Breast epithelium (tissue), 4 donors: Measurements from ENCODE around the gene FKBP2. TPM values are rescaled to one million over a fixed set of nuclear protein-coding genes. Genes with fewer than 3 reads are reported as not detected.

Source experiments
- DNase-seq, 2 donors: peaks; one replicate each; pipeline ENCODE4 v3.0.0-alpha.2; 2019; ENCODE audit warnings: low spot score in 2 of 2
- H3K27ac ChIP-seq, 2 donors: fragments of 200-600 bp; sonication (generic) in 1 of 2; one replicate each; pipeline ENCODE4 v1.5.1; 2016 to 2019; ENCODE audit warnings: mild to moderate bottlenecking in 1 of 2
- H3K27me3 ChIP-seq, 2 donors: fragments of 200-600 bp; sonication (generic) in 1 of 2; one replicate each; pipeline versions ENCODE4 v1.5.1 to v1.6.0; 2017 to 2019; ENCODE audit warnings: control low read depth in 1 of 2, mild to moderate bottlenecking in 1 of 2
- H3K36me3 ChIP-seq: fragments of 200-600 bp; one replicate; pipeline ENCODE4 v1.5.1; 2019
- H3K4me1 ChIP-seq, 2 donors: fragments of 200-600 bp; sonication (generic); one replicate each; pipeline ENCODE4 v1.5.1; 2016 to 2019; ENCODE audit warnings: control low read depth in 1 of 2
- H3K4me3 ChIP-seq, 3 donors: fragments of 200-600 bp; sonication (generic); 1 replicate in 2 of 3; 2 replicates in 1 of 3; pipeline ENCODE4 v1.5.1; 2016 to 2019; ENCODE audit warnings: mild to moderate bottlenecking in 3 of 3, moderate library complexity in 2 of 3
- H3K9me3 ChIP-seq, 2 donors: fragments of 200-600 bp; sonication (generic) in 1 of 2; one replicate each; pipeline ENCODE4 v1.5.1; 2016 to 2019; ENCODE audit warnings: control low read depth in 1 of 2
- CTCF ChIP-seq, 3 donors: fragments of 450-650 bp; IDR thresholded peaks; one replicate each; pipeline ENCODE4 v1.5.1; 2016 to 2017; ENCODE audit warnings: antibody characterized with exemption in 3 of 3, mild to moderate bottlenecking in 3 of 3, moderate library complexity in 3 of 3
- POLR2A ChIP-seq: fragments of 450-650 bp; IDR thresholded peaks from one replicate; pipeline ENCODE4 v1.6.1; 2016; ENCODE audit warnings: antibody characterized with exemption, mild to moderate bottlenecking, moderate library complexity
- POLR2AphosphoS5 ChIP-seq, 3 donors: sonication (generic); formaldehyde crosslinking; IDR thresholded peaks; one replicate each; pipeline ENCODE4 v1.6.1; 2017; ENCODE audit warnings: antibody characterized with exemption in 3 of 3
- intact Hi-C: fragments of 100-400 bp; cut with DNase I; formaldehyde crosslinking; loops from one replicate; pipeline ENCODE4 v1.15.1; 2023; ENCODE audit warnings: low total_unique reads
- total RNA-seq, 3 donors: library from RNA; depleted of rRNA; stranded (reverse); fragments of >200 nt; gene quantifications; one replicate each; pipeline ENCODE4 v1.1.0, GENCODE V29; 2016

Gene FKBP2
- total RNA-seq, 3 donors from 2014 or later, result 51.4 to 77.3 (median 54.6) TPM

GRCh38 chr11:64248578-64248977, 7.7 kb downstream of the FKBP2 start:
- no peak overlapping the region for H3K4me3 ChIP-seq
- no peak for TF ChIP-seq POLR2A
- no peak for TF ChIP-seq CTCF (IDR thresholded peaks at IDR 0.05)
- no peak for DNase-seq
- H3K36me3 ChIP-seq, result no peaks in the 10 kb centered on the region
- H3K27ac ChIP-seq, result no peak overlapping the region
- H3K4me1 ChIP-seq, result peaks cover 14 to 21% of the 10 kb centered on the region in 2 donors
- no peaks in the 10 kb centered on the region for H3K9me3 ChIP-seq
- intact Hi-C loops, result no loop called here
- H3K27me3 ChIP-seq, result no peaks in the 10 kb centered on the region

GRCh38 chr11:64249038-64249437, 8.1 kb downstream of the FKBP2 start:
- TF ChIP-seq CTCF (IDR thresholded peaks at IDR 0.05) (no peak), POLR2A (no peak), POLR2AphosphoS5 (IDR thresholded peaks at IDR 0.05) (no peak)
- H3K4me3 ChIP-seq, result no peak overlapping the region
- H3K4me1 ChIP-seq, result peaks cover 14 to 21% of the 10 kb centered on the region in 2 donors
- no peaks in the 10 kb centered on the region for H3K9me3 ChIP-seq
- no peak overlapping the region for H3K27ac ChIP-seq
- H3K27me3 ChIP-seq, result no peaks in the 10 kb centered on the region
- no peaks in the 10 kb centered on the region for H3K36me3 ChIP-seq
- no peak for DNase-seq
- intact Hi-C loops, result no loop called here

GRCh38 chr11:64249563-64250414, 8.9 kb downstream of the FKBP2 start:
- intact Hi-C loops, result no loop called here
- TF ChIP-seq POLR2A (no peak), POLR2AphosphoS5 (IDR thresholded peaks at IDR 0.05) (no peak), CTCF (IDR thresholded peaks at IDR 0.05) (no peak)
- H3K27ac ChIP-seq, result no peak overlapping the region
- no peaks in the 10 kb centered on the region for H3K9me3 ChIP-seq
- H3K27me3 ChIP-seq, result no peaks in the 10 kb centered on the region
- H3K4me3 ChIP-seq, result no peak overlapping the region
- H3K36me3 ChIP-seq, result no peaks in the 10 kb centered on the region
- no peak for DNase-seq
- H3K4me1 ChIP-seq, result peaks cover 14 to 20% of the 10 kb centered on the region in 2 donors

GRCh38 chr11:64250415-64251015, 9.6 kb downstream of the FKBP2 start:
- H3K36me3 ChIP-seq, result no peaks in the 10 kb centered on the region
- peaks cover 13 to 14% of the 10 kb centered on the region in 2 donors for H3K4me1 ChIP-seq
- no peaks in the 10 kb centered on the region for H3K9me3 ChIP-seq
- DNase-seq, result no peak
- peak overlapping the region; percentile 73 to 84 (median 75) for H3K4me3 ChIP-seq
- intact Hi-C loops, result no loop called here
- no peak overlapping the region for H3K27ac ChIP-seq
- H3K27me3 ChIP-seq, result no peaks in the 10 kb centered on the region
- TF ChIP-seq CTCF (IDR thresholded peaks at IDR 0.05) (no peak), POLR2AphosphoS5 (IDR thresholded peaks at IDR 0.05) (no peak), POLR2A (no peak)
